ENCODE results near the gene HRAS. TPM values are rescaled to one million over a fixed set of nuclear protein-coding genes. Genes with fewer than 3 reads are reported as not detected.

The HRAS gene
- total RNA-seq, 4 donors from 2014 or later, result 82.9 to 131 (median 96.2) TPM

GRCh38 chr11:507727-508515, 27.5 kb downstream of the HRAS start:
- TF ChIP-seq POLR2AphosphoS5 (IDR thresholded peaks at IDR 0.05) (no peak), POLR2A (IDR thresholded peaks at IDR 0.05) (no peak), CTCF (IDR thresholded peaks at IDR 0.05) (no peak), EP300 (IDR thresholded peaks at IDR 0.05) (no peak)
- Histone ChIP-seq H3K9me3 (no peaks in the 10 kb centered on the region), H3K27ac (peak overlapping the region; percentile 100), H3K36me3 (peaks cover 9% of the 10 kb centered on the region), H3K4me1 (peaks cover 42% of the 10 kb centered on the region), H3K4me3 (peak overlapping the region; percentile 83), H3K27me3 (no peaks in the 10 kb centered on the region)
- peak in 1 of 2 donors; percentile 69 for DNase-seq (ENCODE audit: low spot score in 2 of 2)
- WGBS, result 62% methylated on average over 30 of the region's 45 CpGs

GRCh38 chr11:506995-507726, 28.2 kb downstream of the HRAS start, which contains the start of gene RNH1:
TSS of gene RNH1 (minus strand) at chr11:507242. CDS start at chr11:502162, 5,080 bp downstream.
- H3K27ac ChIP-seq, result peak within 1 kb of the TSS; percentile 100
- no peaks in the 10 kb centered on the region for H3K9me3 ChIP-seq
- H3K36me3 ChIP-seq, result peaks cover 3% of the 10 kb centered on the region
- WGBS, result 0% methylated on average over 16 of the region's 93 CpGs
- no peaks in the 10 kb centered on the region for H3K27me3 ChIP-seq
- H3K4me3 ChIP-seq, result peak within 1 kb of the TSS; percentile 83
- peak; percentile 52 to 89 (median 88) for TF ChIP-seq POLR2AphosphoS5 (IDR thresholded peaks at IDR 0.05)
- no peak for TF ChIP-seq POLR2A (IDR thresholded peaks at IDR 0.05)
- peak; percentile 99 for DNase-seq (ENCODE audit: low spot score in 2 of 2)
- peaks cover 47% of the 10 kb centered on the region for H3K4me1 ChIP-seq

- TF ChIP-seq EP300 (IDR thresholded peaks at IDR 0.05), result no peak
- no peak for TF ChIP-seq CTCF (IDR thresholded peaks at IDR 0.05)
- peak; percentile 6 to 62 for TF ChIP-seq POLR2A (IDR thresholded peaks at IDR 0.05)
- peak in 2 of 3 donors; percentile 26 to 62 for TF ChIP-seq POLR2AphosphoS5 (IDR thresholded peaks at IDR 0.05)
- Histone ChIP-seq H3K9me3 (no peaks in the 10 kb centered on the region), H3K36me3 (peaks cover 6% of the 10 kb centered on the region), H3K4me1 (peaks cover 47% of the 10 kb centered on the region), H3K4me3 (peak overlapping the region; percentile 83), H3K27me3 (no peaks in the 10 kb centered on the region), H3K27ac (peak overlapping the region; percentile 100)
- WGBS, result 0% methylated on average over 20 of the region's 71 CpGs
- DNase-seq (ENCODE audit: low spot score in 2 of 2), result peak; percentile 98 to 99
These were observed 29.0 kb downstream of the HRAS start for GRCh38 chr11:506238-506994.

GRCh38 chr11:504994-505344, 30.4 kb downstream of the HRAS start:
- Histone ChIP-seq H3K9me3 (no peaks in the 10 kb centered on the region), H3K27me3 (no peaks in the 10 kb centered on the region), H3K4me1 (peaks cover 47% of the 10 kb centered on the region), H3K27ac (peak overlapping the region; percentile 100), H3K36me3 (peaks cover 20% of the 10 kb centered on the region), H3K4me3 (peak overlapping the region; percentile 83)
- DNase-seq (ENCODE audit: low spot score in 2 of 2), result no peak
- 47% methylated on average over 7 of the region's 7 CpGs for WGBS
- TF ChIP-seq EP300 (IDR thresholded peaks at IDR 0.05), result no peak

GRCh38 chr11:504053-504993, 31.1 kb downstream of the HRAS start:
- Histone ChIP-seq H3K4me3 (peak overlapping the region; percentile 83), H3K27me3 (no peaks in the 10 kb centered on the region), H3K9me3 (no peaks in the 10 kb centered on the region), H3K36me3 (peaks cover 27% of the 10 kb centered on the region), H3K27ac (peak overlapping the region; percentile 100), H3K4me1 (peaks cover 47% of the 10 kb centered on the region)
- TF ChIP-seq POLR2AphosphoS5 (IDR thresholded peaks at IDR 0.05) (peak in 1 of 3 donors; percentile 12), CTCF (IDR thresholded peaks at IDR 0.05) (no peak)
- 9% methylated on average over 39 of the region's 72 CpGs for WGBS
- DNase-seq (ENCODE audit: low spot score in 2 of 2), result peak; percentile 80 to 85
